ENCODE results near the gene OR8H3.

Gene OR8H3, protein sequence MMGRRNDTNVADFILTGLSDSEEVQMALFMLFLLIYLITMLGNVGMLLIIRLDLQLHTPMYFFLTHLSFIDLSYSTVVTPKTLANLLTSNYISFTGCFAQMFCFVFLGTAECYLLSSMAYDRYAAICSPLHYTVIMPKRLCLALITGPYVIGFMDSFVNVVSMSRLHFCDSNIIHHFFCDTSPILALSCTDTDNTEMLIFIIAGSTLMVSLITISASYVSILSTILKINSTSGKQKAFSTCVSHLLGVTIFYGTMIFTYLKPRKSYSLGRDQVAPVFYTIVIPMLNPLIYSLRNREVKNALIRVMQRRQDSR

DNA sequence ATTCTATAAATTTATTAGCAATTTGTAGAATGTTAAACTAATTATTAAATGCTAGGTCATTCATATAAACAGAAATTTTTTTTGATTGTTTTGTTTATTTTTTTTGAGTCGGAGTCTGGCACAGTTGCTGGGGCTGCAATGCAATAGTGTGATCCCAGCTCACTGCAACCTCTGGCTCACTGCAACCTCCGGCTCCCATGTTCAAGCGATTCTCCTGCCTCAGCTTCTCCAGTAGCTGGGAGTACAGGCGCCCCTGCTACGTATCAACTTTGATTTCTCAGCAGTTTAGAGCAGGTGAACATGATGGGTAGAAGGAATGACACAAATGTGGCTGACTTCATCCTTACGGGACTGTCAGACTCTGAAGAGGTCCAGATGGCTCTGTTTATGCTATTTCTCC, at the start of gene OR8H3:
Gene OR8H3 (plus strand): TSS at position 301 of the 400 bp plus-strand sequence. CDS start 0 bp downstream, at position 301.
- Histone ChIP-seq H3K9me3 (ENCODE audit: control insufficient read depth, low read length) (no peaks in the 10 kb centered on the region), H3K36me3 (ENCODE audit: control insufficient read depth, insufficient read depth, low read length) (no peaks in the 10 kb centered on the region), H3K4me1 (no peaks in the 10 kb centered on the region), H3K4me2 (ENCODE audit: low read length) (no peak within 1 kb of the TSS), H3K79me2 (no peaks in the 10 kb centered on the region), H3K27ac (no peak within 1 kb of the TSS), H3K9ac (no peak within 1 kb of the TSS), H3K27me3 (ENCODE audit: control insufficient read depth, insufficient read depth, low read length) (no peaks in the 10 kb centered on the region), H2AFZ (no peak within 1 kb of the TSS), H3K4me3 (ENCODE audit: low read depth, low read length) (no peak within 1 kb of the TSS)
- TF ChIP-seq, protein P1, sequence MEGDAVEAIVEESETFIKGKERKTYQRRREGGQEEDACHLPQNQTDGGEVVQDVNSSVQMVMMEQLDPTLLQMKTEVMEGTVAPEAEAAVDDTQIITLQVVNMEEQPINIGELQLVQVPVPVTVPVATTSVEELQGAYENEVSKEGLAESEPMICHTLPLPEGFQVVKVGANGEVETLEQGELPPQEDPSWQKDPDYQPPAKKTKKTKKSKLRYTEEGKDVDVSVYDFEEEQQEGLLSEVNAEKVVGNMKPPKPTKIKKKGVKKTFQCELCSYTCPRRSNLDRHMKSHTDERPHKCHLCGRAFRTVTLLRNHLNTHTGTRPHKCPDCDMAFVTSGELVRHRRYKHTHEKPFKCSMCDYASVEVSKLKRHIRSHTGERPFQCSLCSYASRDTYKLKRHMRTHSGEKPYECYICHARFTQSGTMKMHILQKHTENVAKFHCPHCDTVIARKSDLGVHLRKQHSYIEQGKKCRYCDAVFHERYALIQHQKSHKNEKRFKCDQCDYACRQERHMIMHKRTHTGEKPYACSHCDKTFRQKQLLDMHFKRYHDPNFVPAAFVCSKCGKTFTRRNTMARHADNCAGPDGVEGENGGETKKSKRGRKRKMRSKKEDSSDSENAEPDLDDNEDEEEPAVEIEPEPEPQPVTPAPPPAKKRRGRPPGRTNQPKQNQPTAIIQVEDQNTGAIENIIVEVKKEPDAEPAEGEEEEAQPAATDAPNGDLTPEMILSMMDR (IDR thresholded peaks at IDR 0.05), result no peak

DNA sequence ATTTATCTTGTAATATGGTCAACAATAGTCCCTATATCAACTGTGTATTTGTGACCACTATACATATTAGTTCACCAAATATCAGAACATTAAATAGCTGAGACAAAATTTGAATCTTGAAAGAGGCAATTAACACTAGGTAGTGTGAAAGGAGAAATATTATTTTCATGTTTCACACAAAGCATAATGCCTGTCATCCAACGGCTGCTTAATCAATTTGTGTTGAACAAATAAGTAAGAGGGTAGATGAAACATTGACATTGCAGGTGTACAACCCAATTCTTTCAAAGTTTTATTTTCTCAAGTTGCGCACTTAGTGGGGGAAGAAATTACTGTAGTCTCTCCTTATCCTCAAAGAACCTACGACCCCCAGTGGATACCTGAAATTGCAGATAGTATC, 32.5 kb upstream of the OR8H3 start:
- no peak overlapping the region for H3K4me3 ChIP-seq (ENCODE audit: low read depth, low read length)
- TF ChIP-seq, protein P1 (IDR thresholded peaks at IDR 0.05), result no peak
- H3K4me1 ChIP-seq, result no peaks in the 10 kb centered on the region

DNA sequence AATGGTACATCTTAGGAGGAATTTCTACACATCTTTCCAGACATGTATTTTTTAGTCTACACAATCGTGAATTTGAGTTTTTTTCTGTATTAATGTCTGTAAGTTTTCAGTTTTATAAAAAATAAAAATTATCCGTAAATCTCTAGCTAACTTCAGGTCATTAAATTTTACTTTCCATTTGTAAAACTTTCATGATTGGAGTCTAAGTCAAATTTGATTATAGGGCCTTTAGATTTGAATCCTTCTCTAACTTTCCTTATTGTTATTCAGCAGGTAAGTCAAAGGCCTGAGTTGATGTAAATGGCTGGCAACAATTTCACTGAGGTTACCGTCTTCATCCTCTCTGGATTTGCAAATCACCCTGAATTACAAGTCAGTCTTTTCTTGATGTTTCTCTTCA, 29.2 kb upstream of the OR8H3 start, which contains the start of gene OR8I2:
Gene OR8I2 (plus strand): TSS at position 301 of the 400 bp plus-strand sequence. CDS start 0 bp downstream, at position 301.
- H3K4me3 ChIP-seq (ENCODE audit: low read depth, low read length), result no peak within 1 kb of the TSS
- no peak within 1 kb of the TSS for H3K4me2 ChIP-seq (ENCODE audit: low read length)
- no peaks in the 10 kb centered on the region for H3K9me3 ChIP-seq (ENCODE audit: control insufficient read depth, low read length)
- no peaks in the 10 kb centered on the region for H3K4me1 ChIP-seq
- no peaks in the 10 kb centered on the region for H3K27me3 ChIP-seq (ENCODE audit: control insufficient read depth, insufficient read depth, low read length)
- TF ChIP-seq, protein P1 (IDR thresholded peaks at IDR 0.05), result no peak
- H2AFZ ChIP-seq, result no peak within 1 kb of the TSS
- no peak within 1 kb of the TSS for H3K9ac ChIP-seq
- H3K36me3 ChIP-seq (ENCODE audit: control insufficient read depth, insufficient read depth, low read length), result no peaks in the 10 kb centered on the region
- no peaks in the 10 kb centered on the region for H3K79me2 ChIP-seq
- H3K27ac ChIP-seq, result no peak within 1 kb of the TSS

More for the DNA sequence above, 32.5 kb upstream of the OR8H3 start:
- H2AFZ ChIP-seq, result no peak overlapping the region
- H3K27ac ChIP-seq, result no peak overlapping the region
- no peak overlapping the region for H3K4me2 ChIP-seq (ENCODE audit: low read length)
- no peaks in the 10 kb centered on the region for H3K79me2 ChIP-seq
- H3K9me3 ChIP-seq (ENCODE audit: control insufficient read depth, low read length), result no peaks in the 10 kb centered on the region
- H3K36me3 ChIP-seq (ENCODE audit: control insufficient read depth, insufficient read depth, low read length), result no peaks in the 10 kb centered on the region
- H3K27me3 ChIP-seq (ENCODE audit: control insufficient read depth, insufficient read depth, low read length), result no peaks in the 10 kb centered on the region
- H3K9ac ChIP-seq, result no peak overlapping the region

DNA sequence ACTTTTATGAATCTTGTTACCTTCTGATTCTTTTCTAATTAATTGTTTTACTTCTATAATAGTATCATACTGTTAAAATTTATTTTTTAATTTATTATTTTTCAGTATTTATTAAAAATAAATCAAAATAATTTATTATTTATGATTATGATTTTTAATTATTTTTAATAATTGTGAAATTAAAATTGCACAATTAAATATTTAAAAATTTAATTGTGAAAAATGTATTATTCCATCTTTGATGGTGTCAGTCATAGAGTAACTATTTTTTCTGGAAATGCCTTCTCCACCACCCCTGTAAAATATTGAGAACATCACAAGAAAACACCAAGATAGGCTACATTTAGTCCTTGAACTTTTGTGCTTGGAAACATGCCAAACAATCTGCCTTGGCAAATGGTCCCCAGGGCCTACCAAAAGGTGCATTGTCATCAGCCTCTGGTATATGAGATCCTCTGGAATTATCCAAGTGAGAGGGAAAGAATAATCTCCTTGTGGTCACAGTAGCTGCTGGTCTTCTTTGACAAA, 18.9 kb upstream of the OR8H3 start, which contains the start of gene OR8H2:
Gene OR8H2 (plus strand): TSS at position 478 of the 528 bp plus-strand sequence. CDS start 1,356 bp downstream, outside the sequence.
- Histone ChIP-seq H3K27ac (no peak within 1 kb of the TSS), H3K4me3 (ENCODE audit: low read depth, low read length) (no peak within 1 kb of the TSS), H3K9me3 (ENCODE audit: control insufficient read depth, low read length) (no peaks in the 10 kb centered on the region), H2AFZ (no peak within 1 kb of the TSS), H3K4me1 (no peaks in the 10 kb centered on the region), H3K4me2 (ENCODE audit: low read length) (no peak within 1 kb of the TSS), H3K36me3 (ENCODE audit: control insufficient read depth, insufficient read depth, low read length) (no peaks in the 10 kb centered on the region), H3K79me2 (no peaks in the 10 kb centered on the region), H3K9ac (no peak within 1 kb of the TSS), H3K27me3 (ENCODE audit: control insufficient read depth, insufficient read depth, low read length) (no peaks in the 10 kb centered on the region)
- TF ChIP-seq, protein P1 (IDR thresholded peaks at IDR 0.05), result no peak

All from parathyroid adenoma (tissue), 2 donors.